ENCODE results near the gene NLRC5.
"Not testable (repeated sequence)": the region's sequence is repeated elsewhere in the genome, so short reads cannot be mapped to it uniquely, and the experiment has no call there.

NLRC5 gene

GRCh38 chr16:57003439-57004386 is 14.4 kb downstream of the NLRC5 start:
- no peak for DNase-seq (ENCODE audit: low spot score)
- no peak for TF ChIP-seq CTCF (IDR thresholded peaks at IDR 0.05; ENCODE audit: extremely low read depth, missing control alignments)

- no peak for TF ChIP-seq CTCF (IDR thresholded peaks at IDR 0.05; ENCODE audit: extremely low read depth, missing control alignments)
- peak; percentile 44 for DNase-seq (ENCODE audit: low spot score)
Observed at GRCh38 chr16:57004387-57005250, 15.3 kb downstream of the NLRC5 start.

- DNase-seq (ENCODE audit: low spot score) = not testable (repeated sequence)
Observed at GRCh38 chr16:57005597-57005996, 16.2 kb downstream of the NLRC5 start.

GRCh38 chr16:57007050-57007449 is 17.7 kb downstream of the NLRC5 start:
- no peak for DNase-seq (ENCODE audit: low spot score)
- no peak for TF ChIP-seq CTCF (IDR thresholded peaks at IDR 0.05; ENCODE audit: extremely low read depth, missing control alignments)

GRCh38 chr16:57007530-57007929 is 18.2 kb downstream of the NLRC5 start:
- no peak for DNase-seq (ENCODE audit: low spot score)
- TF ChIP-seq CTCF (IDR thresholded peaks at IDR 0.05; ENCODE audit: extremely low read depth, missing control alignments) = no peak

- DNase-seq (ENCODE audit: low spot score) = no peak
- no peak for TF ChIP-seq CTCF (IDR thresholded peaks at IDR 0.05; ENCODE audit: extremely low read depth, missing control alignments)
Observed at GRCh38 chr16:57008440-57008839, 19.1 kb downstream of the NLRC5 start.

- no peak for TF ChIP-seq CTCF (IDR thresholded peaks at IDR 0.05; ENCODE audit: extremely low read depth, missing control alignments)
- no peak for DNase-seq (ENCODE audit: low spot score)
Observed at GRCh38 chr16:57009643-57010170, 20.4 kb downstream of the NLRC5 start.

All from GM20000 (cell line).